LNCaP clone FGC (cell line): Measurements from ENCODE around the gene HDAC4.
"Not testable (repeated sequence)": the region's sequence is repeated elsewhere in the genome, so short reads cannot be mapped to it uniquely, and the experiment has no call there.

Source experiments
- DNase-seq: peaks from one replicate; pipeline ENCODE4 v3.0.0-alpha.2; 2011; ENCODE audit warnings: low read depth
- H3K4me3 ChIP-seq: 2 replicates; pipeline ENCODE4 v1.5.1; 2011; ENCODE audit warnings: mild to moderate bottlenecking, low read depth, low read length, control low read depth
- TF ChIP-seq, protein P1 (sequence below): IDR thresholded peaks from 2 replicates; pipeline ENCODE4 v1.5.1; 2012; ENCODE audit warnings: mild to moderate bottlenecking; ENCODE audit not compliant: control insufficient read depth, insufficient read depth; ENCODE audit errors: extremely low read depth

Gene HDAC4

GRCh38 chr2:239075918-239076758 lies 324.7 kb downstream of the HDAC4 start:
- DNase-seq: no peak
- no peak overlapping the region for H3K4me3 ChIP-seq
- TF ChIP-seq, protein P1, sequence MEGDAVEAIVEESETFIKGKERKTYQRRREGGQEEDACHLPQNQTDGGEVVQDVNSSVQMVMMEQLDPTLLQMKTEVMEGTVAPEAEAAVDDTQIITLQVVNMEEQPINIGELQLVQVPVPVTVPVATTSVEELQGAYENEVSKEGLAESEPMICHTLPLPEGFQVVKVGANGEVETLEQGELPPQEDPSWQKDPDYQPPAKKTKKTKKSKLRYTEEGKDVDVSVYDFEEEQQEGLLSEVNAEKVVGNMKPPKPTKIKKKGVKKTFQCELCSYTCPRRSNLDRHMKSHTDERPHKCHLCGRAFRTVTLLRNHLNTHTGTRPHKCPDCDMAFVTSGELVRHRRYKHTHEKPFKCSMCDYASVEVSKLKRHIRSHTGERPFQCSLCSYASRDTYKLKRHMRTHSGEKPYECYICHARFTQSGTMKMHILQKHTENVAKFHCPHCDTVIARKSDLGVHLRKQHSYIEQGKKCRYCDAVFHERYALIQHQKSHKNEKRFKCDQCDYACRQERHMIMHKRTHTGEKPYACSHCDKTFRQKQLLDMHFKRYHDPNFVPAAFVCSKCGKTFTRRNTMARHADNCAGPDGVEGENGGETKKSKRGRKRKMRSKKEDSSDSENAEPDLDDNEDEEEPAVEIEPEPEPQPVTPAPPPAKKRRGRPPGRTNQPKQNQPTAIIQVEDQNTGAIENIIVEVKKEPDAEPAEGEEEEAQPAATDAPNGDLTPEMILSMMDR: no peak

- no peak for DNase-seq
- H3K4me3 ChIP-seq: no peak overlapping the region
- TF ChIP-seq, protein P1: no peak
Observed at GRCh38 chr2:239073745-239074530, 326.9 kb downstream of the HDAC4 start.

DNA sequence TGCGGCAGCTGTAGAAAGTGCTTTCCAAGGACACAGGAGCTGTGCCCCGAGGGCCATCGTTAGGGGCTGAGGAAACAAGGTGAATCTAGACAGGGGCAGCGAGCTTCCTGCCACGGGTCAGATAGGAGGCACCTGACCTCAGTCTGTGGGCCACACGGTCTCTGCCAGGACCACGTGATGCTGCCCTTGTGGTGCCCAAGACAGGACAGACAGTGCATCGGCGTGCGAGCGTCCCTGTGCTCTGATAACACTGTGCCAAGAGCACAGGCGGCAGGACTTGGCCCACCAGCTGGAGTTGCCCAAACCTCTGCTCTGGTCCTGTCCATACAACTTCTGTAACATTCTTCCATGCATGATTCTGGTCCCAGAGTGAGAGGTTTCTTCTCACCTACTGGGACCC lies 327.6 kb downstream of the HDAC4 start:
- TF ChIP-seq, protein P1: no peak
- H3K4me3 ChIP-seq: no peak overlapping the region
- no peak for DNase-seq

DNA sequence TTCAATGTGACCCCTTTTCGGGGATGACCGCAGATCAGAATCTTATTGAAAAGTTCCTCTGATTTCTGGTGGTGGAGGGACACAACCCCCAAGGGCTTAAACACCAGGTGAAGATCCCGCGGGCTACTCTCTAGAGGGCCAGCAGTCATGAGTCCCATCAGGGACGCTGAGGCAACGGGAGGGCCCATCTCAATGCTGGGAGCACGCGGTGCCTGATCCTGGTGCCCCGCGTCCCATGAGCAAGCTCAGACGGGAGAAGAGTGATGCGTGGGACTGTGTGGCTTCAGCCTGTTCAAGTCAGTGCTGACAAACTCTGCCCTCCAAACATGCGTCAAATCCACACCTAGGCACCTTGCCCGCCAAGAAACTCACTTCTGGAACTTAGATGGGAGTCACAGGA lies 328.0 kb downstream of the HDAC4 start:
- DNase-seq: no peak
- TF ChIP-seq, protein P1: no peak
- H3K4me3 ChIP-seq: no peak overlapping the region

- TF ChIP-seq, protein P1: no peak
- H3K4me3 ChIP-seq: no peak overlapping the region
- no peak for DNase-seq
Observed at GRCh38 chr2:239070466-239070865, 330.4 kb downstream of the HDAC4 start.

GRCh38 chr2:239069362-239070333 lies 331.2 kb downstream of the HDAC4 start:
- H3K4me3 ChIP-seq, DNase-seq: not testable (repeated sequence)
